ENCODE results near the gene UBL4B. TPM values are rescaled to one million over a fixed set of nuclear protein-coding genes. Genes with fewer than 3 reads are reported as not detected.
A peak's percentile ranks its signal among the peaks of the same experiment; 100 is the strongest.

The UBL4B gene
- total and polyA plus RNA-seq, 2 experiments from 2014 or later = not detected

- peaks cover 6% of the 10 kb centered on the region for H3K4me1 ChIP-seq (ENCODE audit: insufficient read depth)
- H3K27ac ChIP-seq = no peak overlapping the region
- H3K27me3 ChIP-seq = peaks cover 97% of the 10 kb centered on the region
- WGBS (ENCODE audit: low lambda C conversion rate, missing lambda C conversion rate) = 49% methylated on average over 4 of the region's 4 CpGs
- no peak for DNase-seq (ENCODE audit: low spot score)
- H3K36me3 ChIP-seq (replicated peaks; ENCODE audit: insufficient read depth, low read depth) = no peaks in the 10 kb centered on the region
- H3K9me2 ChIP-seq (replicated peaks; ENCODE audit: insufficient read depth) = no peaks in the 10 kb centered on the region
- no peak overlapping the region for H3K4me2 ChIP-seq
- H2AFZ ChIP-seq = no peak overlapping the region
- H3K79me2 ChIP-seq = no peaks in the 10 kb centered on the region
- TF ChIP-seq EZH2phosphoT487 (IDR thresholded peaks at IDR 0.05; ENCODE audit: low read depth, severe bottlenecking, unreplicated experiment) (no peak), EZH2 (IDR thresholded peaks at IDR 0.05; ENCODE audit: borderline replicate concordance) (peak; percentile 13), CTCF (IDR thresholded peaks at IDR 0.05; ENCODE audit: poor library complexity) (peak; percentile 18)
- H4K20me1 ChIP-seq (ENCODE audit: insufficient read depth, poor library complexity, severe bottlenecking) = no peaks in the 10 kb centered on the region
- no peak overlapping the region for H3K4me3 ChIP-seq
- H3K9me3 ChIP-seq (ENCODE audit: low read depth) = no peaks in the 10 kb centered on the region
Observed at GRCh38 chr1:110148961-110149360, 36.7 kb downstream of the UBL4B start.

- Histone ChIP-seq H3K36me3 (replicated peaks; ENCODE audit: insufficient read depth, low read depth) (no peaks in the 10 kb centered on the region), H3K27ac (no peak within 1 kb of the TSS), H3K79me2 (no peaks in the 10 kb centered on the region), H4K20me1 (ENCODE audit: insufficient read depth, poor library complexity, severe bottlenecking) (no peaks in the 10 kb centered on the region), H3K4me3 (no peak within 1 kb of the TSS), H3K4me1 (ENCODE audit: insufficient read depth) (peaks cover 6% of the 10 kb centered on the region), H3K9me3 (ENCODE audit: low read depth) (no peaks in the 10 kb centered on the region), H3K9me2 (replicated peaks; ENCODE audit: insufficient read depth) (no peaks in the 10 kb centered on the region), H3K4me2 (peak within 1 kb of the TSS; percentile 80), H3K27me3 (peaks cover 97% of the 10 kb centered on the region), H2AFZ (no peak within 1 kb of the TSS)
- 2% methylated on average over 82 of the region's 104 CpGs for WGBS (ENCODE audit: low lambda C conversion rate, missing lambda C conversion rate)
- peak; percentile 52 for DNase-seq (ENCODE audit: low spot score)
- peak; percentile 78 for TF ChIP-seq EZH2 (IDR thresholded peaks at IDR 0.05; ENCODE audit: borderline replicate concordance)
- no peak for TF ChIP-seq CTCF (IDR thresholded peaks at IDR 0.05; ENCODE audit: poor library complexity)
Observed at GRCh38 chr1:110150330-110151174, 38.3 kb downstream of the UBL4B start, which contains the start of gene SLC6A17. SLC6A17 (plus strand) TSS chr1:110150494; CDS start chr1:110166930, 16,436 bp downstream.

GRCh38 chr1:110151175-110151669 is 39.0 kb downstream of the UBL4B start:
- TF ChIP-seq EZH2 (IDR thresholded peaks at IDR 0.05; ENCODE audit: borderline replicate concordance) (peak; percentile 4), CTCF (IDR thresholded peaks at IDR 0.05; ENCODE audit: poor library complexity) (no peak), EZH2phosphoT487 (IDR thresholded peaks at IDR 0.05; ENCODE audit: low read depth, severe bottlenecking, unreplicated experiment) (no peak)
- H3K27me3 ChIP-seq = peaks cover 92% of the 10 kb centered on the region

More at GRCh38 chr1:110151175-110151669, 39.0 kb downstream of the UBL4B start:
- H3K9me3 ChIP-seq (ENCODE audit: low read depth) = no peaks in the 10 kb centered on the region
- H3K36me3 ChIP-seq (replicated peaks; ENCODE audit: insufficient read depth, low read depth) = no peaks in the 10 kb centered on the region
- WGBS (ENCODE audit: low lambda C conversion rate, missing lambda C conversion rate) = 19% methylated on average over 37 of the region's 37 CpGs
- H3K27ac ChIP-seq = no peak overlapping the region
- peak overlapping the region; percentile 80 for H3K4me2 ChIP-seq
- H3K79me2 ChIP-seq = no peaks in the 10 kb centered on the region
- H3K4me1 ChIP-seq (ENCODE audit: insufficient read depth) = peaks cover 6% of the 10 kb centered on the region
- no peak for DNase-seq (ENCODE audit: low spot score)
- H2AFZ ChIP-seq = no peak overlapping the region
- no peaks in the 10 kb centered on the region for H4K20me1 ChIP-seq (ENCODE audit: insufficient read depth, poor library complexity, severe bottlenecking)
- no peak overlapping the region for H3K4me3 ChIP-seq
- H3K9me2 ChIP-seq (replicated peaks; ENCODE audit: insufficient read depth) = no peaks in the 10 kb centered on the region
